CMK (cell line): ENCODE measurements around the gene TEX51.

Experiments
- DNase-seq: peaks from one replicate; pipeline ENCODE4 v3.0.0-alpha.2; 2010; ENCODE audit warnings: low read depth

TEX51 gene

DNA sequence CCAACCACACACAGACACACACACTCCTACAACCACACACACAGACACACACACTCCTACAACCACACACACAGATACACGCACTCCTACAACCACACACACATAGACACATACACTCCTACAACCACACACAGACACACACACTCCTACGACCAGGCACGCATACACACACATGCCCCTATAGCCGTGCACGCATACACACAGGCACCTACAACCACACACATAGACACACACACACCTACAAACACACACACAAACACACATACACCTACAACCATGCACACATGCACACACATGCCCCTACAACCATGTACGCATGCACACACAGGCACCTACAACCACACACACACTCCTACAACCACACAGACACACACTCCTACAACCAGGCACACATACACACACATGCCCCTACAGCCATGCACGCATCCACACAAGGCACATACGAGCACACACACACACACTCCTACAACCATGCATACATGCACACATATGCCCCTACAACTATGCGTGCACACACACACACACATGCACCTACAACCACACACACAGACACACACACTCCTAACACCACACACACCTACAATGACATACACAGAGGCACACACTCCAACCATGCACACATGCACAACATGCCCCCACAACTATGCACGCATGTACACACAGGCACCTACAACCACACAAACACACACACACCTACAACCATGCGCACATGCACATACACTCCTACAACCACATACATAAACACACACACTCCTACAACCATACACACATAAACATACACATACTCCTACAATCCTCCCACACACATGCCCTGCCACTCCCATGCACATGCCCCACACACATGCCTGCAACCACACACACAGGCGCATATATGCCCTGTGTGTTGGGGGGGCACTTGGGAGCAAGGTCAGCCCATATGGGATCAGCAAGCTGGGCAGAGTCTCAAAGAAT lies 19.1 kb upstream of the TEX51 start:
- DNase-seq: no peak

DNA sequence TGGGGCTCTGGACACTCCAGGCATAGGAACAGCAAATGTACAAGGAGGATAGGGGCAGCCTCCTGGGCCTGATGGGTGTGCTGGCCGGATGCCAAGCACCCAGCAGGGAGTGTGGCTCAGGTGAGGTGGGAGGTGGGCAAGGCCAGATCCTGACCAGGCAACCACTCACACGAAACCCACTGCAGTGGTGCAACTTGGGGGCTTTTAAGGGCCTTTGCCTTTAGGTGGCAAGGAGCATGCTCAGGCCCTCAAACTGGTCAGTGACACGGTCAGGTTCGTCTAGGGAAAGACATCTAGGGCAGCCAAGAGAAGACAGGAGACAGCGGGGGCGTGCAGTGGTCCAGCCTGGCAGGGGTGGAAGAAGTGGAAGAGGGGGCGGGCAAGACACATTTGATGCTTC lies 18.4 kb upstream of the TEX51 start:
- no peak for DNase-seq

DNA sequence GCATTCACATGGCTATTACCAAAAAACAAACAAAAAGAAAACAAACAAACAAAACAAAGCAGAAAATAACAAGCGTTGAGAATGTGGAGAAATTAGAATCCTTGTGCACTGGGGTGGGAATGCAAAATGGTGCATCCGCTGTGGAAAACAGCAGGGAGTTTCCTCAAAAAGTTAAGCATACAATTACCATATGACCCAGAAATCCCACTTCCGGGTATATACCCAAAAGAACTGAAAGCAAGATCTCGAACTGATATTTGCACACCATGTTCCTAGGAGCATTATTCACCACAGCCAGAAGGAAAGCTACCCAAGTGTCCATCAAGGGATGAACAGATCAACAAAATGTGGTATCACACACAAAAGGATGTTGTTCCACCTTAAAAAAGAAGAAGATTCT lies 17.9 kb upstream of the TEX51 start:
- DNase-seq: no peak

DNA sequence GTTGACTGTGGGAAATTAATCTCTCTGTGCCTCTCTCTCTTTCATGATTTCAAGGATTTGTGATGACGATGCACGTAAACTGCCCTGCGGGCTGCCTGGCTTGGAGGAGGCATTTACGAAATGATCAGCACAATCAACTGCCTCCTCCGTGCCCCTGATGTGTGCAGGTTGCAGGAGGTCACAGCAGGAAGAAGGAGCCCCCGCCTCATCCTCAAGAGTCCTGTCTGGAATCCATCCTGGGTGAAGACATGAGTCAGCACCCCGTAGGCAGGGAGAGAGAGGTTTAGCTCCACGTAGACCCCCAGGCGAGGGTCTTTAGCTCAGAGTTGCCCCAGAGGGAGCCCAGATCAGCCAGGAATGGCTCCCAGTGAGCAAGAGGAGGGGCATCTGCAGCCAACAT lies 17.1 kb upstream of the TEX51 start:
- no peak for DNase-seq

DNA sequence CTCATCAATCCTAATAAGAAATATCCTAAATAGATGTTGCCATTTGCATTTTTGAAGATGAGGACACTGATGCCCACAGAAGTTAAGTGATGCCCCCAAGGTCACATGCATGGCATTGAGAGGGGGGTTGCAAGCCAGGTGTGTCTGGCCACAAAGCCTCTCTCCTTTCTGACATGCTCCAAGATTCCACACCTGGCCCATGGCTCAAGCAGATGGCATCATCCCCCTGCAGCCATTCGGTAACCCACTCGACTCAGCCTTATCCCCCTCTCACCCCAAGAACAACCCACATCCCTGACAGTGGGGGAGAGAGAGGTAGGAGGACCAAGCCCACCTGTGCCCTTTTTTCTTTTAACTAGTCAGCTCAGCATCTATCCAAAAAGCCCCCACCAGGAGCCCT lies 16.5 kb upstream of the TEX51 start:
- DNase-seq: no peak

DNA sequence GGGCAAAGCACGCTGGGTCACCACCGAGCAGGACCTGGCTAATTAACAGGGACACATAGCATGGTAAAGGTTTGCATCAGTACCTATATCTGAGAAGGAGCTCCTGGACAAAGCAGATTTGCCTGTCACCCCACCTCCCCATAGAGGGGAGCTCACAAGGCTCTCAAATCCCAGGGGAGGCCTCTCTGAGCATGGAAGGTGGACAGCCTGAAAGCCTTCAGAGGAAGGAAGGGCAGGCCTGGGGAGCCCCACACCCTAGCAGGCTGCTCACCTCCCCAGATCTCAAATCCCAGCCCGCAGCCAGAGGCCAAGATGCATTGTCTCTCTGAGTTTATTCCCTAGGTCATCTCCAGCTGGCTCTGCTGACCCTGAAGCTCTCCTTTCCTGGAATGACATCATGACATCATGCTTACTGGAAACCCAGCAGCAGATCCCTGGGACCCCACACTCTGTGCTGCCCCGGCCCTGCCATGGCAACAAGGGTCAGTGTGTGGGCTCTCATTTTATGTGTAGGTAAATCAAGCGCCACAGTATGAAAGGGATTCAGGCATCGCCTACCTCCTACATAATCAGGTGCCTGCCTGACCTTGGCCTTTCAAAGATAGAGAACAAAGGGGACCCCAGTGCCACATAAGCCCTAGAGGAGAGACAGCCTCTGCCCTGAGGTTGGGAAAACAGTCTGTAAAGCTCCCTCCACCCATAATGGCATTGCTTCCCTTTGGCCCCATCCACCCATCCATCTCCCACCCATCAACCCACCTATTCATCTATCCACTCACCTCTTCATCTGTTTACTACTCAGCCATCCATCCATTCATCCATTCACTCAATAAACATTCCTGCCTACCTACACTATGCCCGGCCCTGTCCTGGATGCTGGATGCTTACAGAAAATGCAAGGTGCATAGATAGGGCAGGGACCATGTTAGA lies 15.7 kb upstream of the TEX51 start:
- no peak for DNase-seq

DNA sequence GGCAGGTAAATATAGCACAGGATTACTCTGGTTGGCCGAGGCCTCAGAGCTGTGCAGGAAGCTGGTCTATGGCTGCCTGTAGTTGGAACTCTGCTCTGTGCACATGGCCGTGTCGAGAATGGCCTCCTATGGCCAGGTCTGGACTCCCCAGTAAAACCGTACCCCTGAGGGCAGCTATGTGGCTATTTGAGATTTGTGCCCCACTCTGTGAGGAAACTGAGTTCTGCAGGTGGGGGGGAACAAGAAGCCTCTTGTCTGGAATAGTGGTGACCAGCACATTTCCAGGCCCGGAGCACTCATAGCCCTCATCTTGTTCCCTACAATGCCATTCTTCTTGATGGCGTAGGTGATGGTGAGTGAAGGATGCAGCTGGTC lies 15.0 kb upstream of the TEX51 start:
- no peak for DNase-seq

DNA sequence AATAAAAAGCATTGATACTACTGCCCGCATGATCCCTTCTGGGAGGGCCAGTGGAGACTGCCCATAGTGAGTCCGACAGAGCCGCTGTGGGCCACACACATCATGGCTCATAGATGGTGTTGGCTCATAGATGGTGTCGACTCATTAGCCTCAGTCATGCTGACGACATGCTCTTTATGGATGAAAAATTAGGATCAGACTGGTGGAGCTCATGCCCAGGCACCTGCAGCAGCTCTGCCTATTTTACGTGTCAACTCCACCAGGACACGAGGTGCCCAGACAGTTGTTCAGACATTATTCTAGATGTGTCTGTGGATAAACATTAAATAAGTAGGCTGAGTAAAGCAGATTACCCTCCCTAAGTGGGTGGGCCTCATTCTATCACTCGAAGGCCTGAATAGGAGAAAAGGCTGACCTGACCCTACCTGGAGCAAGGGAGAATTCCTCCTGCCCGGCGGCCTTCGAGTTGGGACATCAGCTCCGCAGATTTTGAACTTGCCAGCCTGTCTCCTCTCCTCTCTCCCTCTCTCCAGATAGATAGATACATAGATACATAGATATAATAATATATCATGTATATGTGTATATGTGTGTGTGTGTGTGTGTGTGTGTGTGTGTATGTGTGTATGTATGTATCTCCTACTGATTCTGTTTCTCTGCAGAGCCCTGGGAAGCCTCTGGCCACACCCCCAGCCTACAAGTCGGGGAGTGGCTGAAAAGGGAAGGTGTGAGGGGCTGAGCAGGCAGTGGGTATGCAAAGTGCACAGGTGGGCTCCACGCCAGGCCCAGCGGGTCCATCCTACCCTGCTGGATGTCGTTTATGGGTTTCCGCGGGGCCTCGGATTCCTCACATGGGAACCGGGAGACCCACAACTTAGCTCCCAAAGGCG lies 13.6 kb upstream of the TEX51 start:
- no peak for DNase-seq

DNA sequence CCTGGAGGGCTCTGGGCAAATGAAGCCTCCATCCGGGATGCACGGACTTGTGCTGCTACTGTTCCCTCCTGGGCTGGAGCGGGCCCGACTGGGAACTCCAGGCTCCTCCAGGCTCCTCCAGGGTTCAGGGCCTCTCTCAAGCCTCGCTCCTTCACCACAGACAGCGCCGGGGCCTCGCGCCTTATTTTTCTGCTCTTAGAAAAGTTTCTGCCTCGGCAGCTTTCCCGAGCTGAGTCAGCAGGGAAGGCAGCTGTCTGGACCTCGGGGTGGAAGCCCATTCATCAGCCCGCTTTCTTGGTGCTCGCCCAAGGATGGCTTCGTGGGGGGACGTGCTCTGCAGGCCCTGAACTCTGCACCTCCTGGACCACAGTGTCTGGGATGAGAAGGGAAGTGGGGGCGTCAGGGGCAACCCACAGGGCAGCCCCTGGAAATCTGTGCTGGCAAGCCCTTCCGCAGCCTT lies 12.9 kb upstream of the TEX51 start:
- no peak for DNase-seq

DNA sequence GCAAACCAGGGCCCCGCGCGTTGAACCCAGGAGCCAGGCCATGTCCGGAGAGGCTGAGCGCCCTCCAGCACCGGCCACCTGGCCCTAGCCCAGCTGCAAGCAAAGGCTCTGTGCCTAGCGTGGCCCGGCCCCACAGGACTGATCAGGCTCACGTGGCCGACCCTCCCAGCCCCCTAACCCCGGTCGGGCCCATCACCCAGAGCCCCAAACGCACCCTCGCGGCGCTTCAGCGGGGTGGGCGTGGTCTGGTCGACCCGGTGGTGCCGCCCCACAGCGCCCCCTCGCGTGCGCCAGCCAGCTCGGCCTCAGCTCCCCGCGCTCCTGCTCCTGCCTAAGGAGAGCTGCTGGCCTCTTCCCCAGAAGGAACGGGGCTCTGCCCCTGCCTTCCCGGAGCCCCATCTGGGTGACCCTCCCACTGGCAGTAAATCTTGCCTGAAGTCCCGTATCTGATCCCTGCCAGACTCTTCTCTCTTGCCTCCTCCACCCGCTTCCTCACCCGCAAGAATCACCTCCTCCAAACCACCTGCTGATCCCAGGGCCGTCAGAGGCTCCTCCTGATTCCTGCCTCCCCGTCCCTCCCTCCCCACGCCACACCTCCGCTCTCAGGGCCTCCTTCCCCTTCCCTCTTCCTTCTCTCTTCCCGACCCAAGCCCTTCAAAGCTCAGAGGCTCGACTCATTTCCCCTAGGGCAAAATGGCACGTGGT lies 12.3 kb upstream of the TEX51 start:
- no peak for DNase-seq

DNA sequence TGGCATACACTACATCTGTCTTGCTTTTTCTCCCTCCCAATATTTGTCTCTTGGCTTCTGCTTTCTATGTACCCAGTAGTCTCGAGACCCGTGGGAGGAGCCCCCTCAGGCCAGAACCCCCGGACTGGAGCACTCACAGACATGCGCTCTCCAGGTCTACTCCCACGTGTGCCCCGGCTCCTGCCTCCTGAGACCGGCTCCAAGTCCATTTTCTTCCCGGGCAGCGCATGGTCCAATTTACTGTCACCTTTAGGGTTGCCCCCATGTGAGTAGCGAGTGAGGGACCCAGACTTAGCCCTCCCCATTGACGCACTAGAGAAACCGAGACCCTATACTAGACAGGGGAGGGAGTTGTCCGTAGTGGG lies 11.8 kb upstream of the TEX51 start:
- DNase-seq: no peak

DNA sequence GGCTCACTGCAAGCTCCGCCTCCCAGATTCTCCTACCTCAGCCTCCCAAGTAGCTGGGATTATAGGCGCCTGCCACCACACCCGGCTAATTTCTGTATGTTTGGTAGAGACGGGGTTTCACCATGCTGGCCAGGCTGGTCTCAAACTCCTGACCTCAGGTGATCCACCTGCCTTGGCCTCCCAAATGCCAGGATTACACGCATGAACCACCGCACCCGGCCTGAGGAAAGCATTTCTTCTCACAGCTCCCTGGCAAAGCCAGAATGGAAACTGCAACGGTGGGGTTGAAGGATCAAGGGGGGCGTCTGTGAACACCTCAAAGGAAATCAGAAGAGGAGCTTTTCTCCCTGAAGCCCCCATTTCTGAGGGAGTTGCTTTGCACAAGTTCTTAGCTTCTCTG lies 11.2 kb upstream of the TEX51 start:
- DNase-seq: no peak

DNA sequence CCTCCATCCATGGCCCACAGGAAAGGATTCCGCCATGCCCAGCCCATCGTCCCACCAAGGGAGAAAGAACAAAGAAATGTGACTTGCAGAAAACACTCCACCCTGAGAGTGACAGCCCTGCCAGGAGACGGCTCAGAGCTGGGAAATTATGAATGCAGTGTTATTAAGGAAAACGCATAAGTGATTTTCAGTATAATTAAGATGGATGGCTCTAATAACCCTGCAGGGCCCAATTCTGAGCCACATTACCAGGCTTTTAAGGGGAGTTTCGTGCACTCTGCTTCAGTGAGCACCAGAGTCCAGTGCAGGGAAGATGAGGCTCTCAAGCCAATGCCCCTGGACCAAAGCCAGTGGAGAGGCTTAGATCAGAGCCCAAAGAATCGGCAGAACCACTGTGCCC lies 10.6 kb upstream of the TEX51 start:
- no peak for DNase-seq

DNA sequence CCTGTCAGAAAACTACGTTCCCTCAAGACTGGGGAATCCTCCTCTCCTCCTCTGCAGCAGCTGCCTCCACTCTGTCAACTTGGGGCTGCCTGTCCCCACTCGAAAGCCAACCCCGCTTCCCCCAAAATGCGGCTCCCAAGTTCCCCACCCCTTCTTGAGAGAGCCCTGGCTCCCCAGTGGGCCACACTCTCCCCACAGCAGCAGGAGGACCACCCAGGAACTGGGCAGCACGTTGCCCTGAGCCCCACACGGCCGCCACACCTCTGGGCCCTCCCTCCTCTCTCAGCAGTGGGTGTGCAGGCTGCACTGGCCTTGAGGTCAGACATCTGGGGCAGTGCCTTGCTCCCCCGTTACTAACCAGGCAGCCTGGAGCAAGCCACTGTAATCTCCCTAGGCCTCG lies 9.6 kb upstream of the TEX51 start:
- no peak for DNase-seq

DNA sequence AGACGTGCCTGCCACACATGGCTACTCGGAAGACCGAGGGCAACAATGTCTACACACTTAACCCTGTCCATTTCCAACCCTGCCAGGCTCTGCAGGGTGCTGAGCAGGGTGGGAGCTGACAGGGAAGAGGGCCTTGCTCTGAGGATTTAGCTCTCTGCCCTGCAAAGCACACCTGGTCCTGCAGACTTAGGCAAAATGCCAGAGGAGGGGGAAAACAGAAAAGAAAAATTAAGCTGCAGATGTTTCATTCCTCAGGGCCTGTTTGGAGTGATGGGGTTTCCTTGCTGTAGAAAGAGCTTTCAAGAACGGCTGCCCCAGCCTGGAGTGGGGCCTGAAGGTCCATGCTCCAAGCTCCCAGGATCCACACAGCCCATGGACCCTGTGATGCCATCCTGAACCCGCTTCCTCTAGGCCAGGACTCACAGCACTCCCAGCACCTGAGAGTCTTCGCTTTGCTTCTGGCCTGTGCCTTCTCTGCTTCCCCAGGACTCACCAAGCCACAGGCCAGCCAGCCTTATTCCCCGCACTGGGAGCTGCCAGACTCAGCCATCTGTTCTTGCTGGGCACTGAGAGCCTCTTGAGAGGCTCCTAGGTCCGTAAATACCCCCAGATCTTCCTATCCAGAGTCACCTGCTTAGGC lies 9.1 kb upstream of the TEX51 start:
- DNase-seq: no peak

DNA sequence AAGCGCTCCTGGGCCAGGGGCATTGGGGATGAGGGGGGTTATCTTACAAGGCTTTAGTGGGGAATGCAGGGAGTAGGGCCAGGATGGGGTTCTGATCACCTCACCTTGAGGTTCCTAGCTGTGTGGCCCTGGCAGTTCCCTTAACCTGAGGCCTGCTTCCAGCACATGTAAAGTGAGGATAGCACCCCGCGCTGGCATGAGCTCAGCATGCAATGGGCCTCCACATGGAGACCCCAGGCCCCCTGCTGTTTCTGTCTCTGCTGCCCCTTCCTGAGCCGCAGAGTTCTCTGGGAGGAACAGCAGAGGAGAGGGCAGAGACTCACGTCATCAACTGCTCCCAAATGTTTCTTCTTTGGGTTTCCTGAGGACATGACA lies 8.6 kb upstream of the TEX51 start:
- DNase-seq: no peak

DNA sequence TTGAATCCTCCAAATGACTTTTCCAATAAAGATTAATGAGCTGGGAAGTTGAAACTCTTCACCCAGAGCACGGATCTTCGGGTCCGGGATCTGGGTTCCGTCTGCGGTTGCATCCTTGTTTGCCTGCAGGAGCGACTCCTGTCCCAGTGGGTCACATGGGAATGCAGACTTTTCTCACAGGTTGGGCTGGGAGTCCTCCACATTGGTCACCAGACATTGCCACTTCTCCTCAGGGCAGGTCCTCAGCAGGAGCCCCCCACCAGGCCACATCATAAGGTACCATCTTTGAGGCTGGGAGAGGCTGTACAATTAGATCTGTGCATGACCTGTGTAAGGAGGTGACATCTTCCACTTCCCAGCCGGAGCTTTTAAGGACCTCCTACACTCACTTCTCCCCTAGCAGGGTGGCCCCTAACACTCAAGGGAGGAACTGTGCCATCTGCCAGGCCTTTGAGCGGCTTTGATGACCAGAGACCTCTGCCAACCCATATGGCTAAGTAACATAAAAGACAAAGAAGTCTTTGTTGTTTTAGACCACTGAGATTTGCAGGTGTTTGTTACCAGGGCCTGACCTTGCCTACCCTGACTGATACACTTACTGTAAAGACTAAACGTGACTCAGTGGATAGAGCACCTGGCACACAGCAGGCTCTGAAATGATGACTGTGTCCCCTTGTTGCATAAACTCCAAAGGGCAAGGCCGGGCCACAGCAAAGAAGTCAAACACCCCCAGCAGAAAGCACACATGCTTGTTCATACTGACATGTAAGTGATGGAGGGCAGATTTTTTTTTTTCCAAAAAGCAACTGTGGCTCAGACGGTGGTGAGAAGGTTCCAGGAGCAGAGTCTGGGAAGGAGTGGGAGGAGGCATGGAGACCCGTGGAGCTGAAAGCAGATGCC lies 7.9 kb upstream of the TEX51 start:
- DNase-seq: no peak

DNA sequence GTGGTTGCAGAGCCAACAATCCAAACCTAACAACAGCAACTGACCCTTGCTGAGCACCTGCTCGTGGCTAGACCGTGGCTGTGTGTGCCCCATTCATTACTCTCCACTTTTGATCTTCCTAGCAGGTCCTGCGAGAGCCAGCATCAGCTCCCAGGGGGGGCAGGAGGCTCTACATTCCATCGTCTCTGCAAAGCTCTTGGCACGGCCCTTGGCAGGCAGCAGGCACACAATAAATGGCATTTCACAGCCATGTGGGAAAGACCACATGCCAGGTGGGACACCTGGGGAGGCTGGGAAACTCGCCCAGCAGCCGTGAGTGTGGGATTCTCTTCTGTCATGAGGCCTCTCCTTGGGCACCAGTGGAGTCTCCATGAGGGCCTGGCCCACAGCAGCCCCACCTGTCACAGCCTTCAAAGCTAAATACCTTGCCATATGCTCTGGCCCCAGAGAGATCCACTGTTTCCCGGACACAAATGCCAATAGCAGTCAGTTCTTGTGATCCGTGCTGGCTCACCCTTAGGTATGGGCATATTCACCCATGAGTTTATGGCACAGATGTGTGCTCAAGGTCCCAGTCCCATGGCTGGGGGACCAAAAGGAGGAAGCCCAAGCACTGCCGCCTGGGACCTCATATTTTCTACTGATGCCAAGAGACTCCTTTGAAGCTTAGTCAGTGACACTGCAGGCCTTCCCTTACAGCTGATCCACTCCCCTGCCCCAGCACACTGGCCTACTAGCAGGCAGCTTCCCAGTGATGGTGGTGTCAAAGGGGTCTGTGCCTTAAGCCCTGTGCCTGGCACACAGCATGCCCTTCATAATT lies 6.8 kb upstream of the TEX51 start:
- no peak for DNase-seq

DNA sequence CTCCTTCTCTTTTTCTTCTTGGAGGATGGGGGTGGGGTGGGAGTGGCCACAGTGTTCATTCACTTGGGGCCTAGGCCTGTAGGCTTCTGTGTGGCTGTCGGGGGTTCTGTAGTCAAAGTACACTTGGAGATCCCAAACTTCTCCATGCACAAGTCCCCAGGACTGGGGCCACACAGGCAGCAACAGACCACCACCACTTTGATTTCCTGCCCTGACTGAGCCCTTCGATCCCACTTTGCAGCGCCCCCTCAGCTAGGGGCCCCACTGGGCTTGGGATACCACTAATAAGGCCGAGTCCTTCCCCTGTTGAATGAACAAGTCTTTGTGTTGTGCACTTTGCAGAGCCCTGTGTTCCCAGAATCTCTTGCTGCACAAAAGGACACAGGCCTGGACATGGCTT lies 5.5 kb upstream of the TEX51 start:
- DNase-seq: no peak
